ENCODE data around the gene OR4K14.
"Not testable (repeated sequence)": the region's sequence is repeated elsewhere in the genome, so short reads cannot be mapped to it uniquely, and the experiment has no call there.

The OR4K14 gene

GRCh38 chr14:20019257-20019865, at the start of gene OR4K14:
OR4K14 (minus strand) TSS chr14:20019307; CDS start chr14:20015193, 4,114 bp downstream.
- DNase-seq: no peak

GRCh38 chr14:20059745-20060144, 40.6 kb upstream of the OR4K14 start, which contains the start of gene OR4L1:
OR4L1 (plus strand) TSS chr14:20060045; CDS start chr14:20060045, 0 bp downstream.
- no peak for DNase-seq

GRCh38 chr14:20048202-20048601, 29.1 kb upstream of the OR4K14 start:
- no peak for DNase-seq

GRCh38 chr14:20044243-20044642, 25.1 kb upstream of the OR4K14 start:
- DNase-seq: no peak

- DNase-seq: no peak
Measured at GRCh38 chr14:20035938-20036337, 16.8 kb upstream of the OR4K14 start, which contains the start of gene OR4K13. OR4K13 (minus strand) TSS chr14:20036038; CDS start chr14:20034758, 1,280 bp downstream.

- DNase-seq: no peak
Measured at GRCh38 chr14:20035449-20035848, 16.3 kb upstream of the OR4K14 start.

GRCh38 chr14:20031058-20031457, 12.0 kb upstream of the OR4K14 start:
- no peak for DNase-seq

GRCh38 chr14:20008156-20008555, 11.0 kb downstream of the OR4K14 start:
- DNase-seq: no peak

- no peak for DNase-seq
Measured at GRCh38 chr14:20002319-20002718, 16.8 kb downstream of the OR4K14 start.

GRCh38 chr14:20001863-20002262, 17.2 kb downstream of the OR4K14 start, which contains the start of gene OR4Q2:
OR4Q2 (plus strand) TSS chr14:20002163.
- DNase-seq: no peak

- no peak for DNase-seq
Measured at GRCh38 chr14:19993438-19993837, 25.7 kb downstream of the OR4K14 start.

GRCh38 chr14:19975291-19975690, 43.8 kb downstream of the OR4K14 start, which contains the start of gene OR4K15:
OR4K15 (plus strand) TSS chr14:19975591; CDS start chr14:19975591, 0 bp downstream.
- DNase-seq: no peak

GRCh38 chr14:19974844-19975243, 44.3 kb downstream of the OR4K14 start:
- no peak for DNase-seq

- DNase-seq: not testable (repeated sequence)
Measured at GRCh38 chr14:19969735-19970134, 49.4 kb downstream of the OR4K14 start.
